ENCODE measurements around the gene VPS26B. TPM values are rescaled to one million over a fixed set of nuclear protein-coding genes. Genes with fewer than 3 reads are reported as not detected.

The VPS26B gene
- total RNA-seq, 1 experiment from 2014 or later: 25.3 TPM

DNA sequence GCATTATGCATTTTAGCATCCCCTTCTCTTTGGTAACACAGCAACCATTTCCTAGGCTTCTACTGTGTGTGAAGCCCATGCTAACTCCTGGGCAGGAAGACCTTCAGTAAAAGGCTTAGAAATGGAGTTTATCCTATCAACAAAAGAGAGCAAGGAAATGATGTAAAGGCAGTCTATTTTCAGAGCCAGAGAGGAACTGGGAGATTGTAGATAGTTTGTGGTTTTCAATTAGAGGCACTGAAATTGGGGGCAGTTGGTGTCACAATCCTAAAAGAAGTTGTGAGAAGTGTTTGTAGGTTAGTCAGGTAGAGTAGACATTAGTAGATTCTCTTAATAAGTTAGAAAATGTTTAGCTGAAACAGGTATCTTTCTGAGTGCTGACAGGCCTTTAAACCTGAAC lies 36.0 kb downstream of the VPS26B start:
- Histone ChIP-seq H3K4me3 (ENCODE audit: insufficient read depth, low read depth, low read length) (no peak overlapping the region), H3K36me3 (replicated peaks; ENCODE audit: control insufficient read depth, insufficient read depth, low read length) (peaks cover 28% of the 10 kb centered on the region)
- DNase-seq: no peak

DNA sequence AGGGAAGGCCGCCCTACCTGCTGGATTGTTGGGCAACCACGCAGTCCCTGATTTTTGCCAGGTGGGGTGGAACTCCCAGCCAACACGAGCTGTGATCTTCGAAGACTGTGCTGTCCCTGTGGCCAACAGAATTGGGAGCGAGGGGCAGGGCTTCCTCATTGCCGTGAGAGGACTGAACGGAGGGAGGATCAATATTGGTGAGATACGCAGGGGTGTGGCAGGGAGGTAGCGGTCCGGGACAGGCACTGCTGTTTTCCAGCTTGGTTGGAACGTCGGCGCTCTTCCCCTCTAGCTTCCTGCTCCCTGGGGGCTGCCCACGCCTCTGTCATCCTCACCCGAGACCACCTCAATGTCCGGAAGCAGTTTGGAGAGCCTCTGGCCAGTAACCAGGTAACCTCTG lies 36.5 kb downstream of the VPS26B start:
- Histone ChIP-seq H3K4me3 (ENCODE audit: insufficient read depth, low read depth, low read length) (no peak overlapping the region), H3K36me3 (replicated peaks; ENCODE audit: control insufficient read depth, insufficient read depth, low read length) (peaks cover 28% of the 10 kb centered on the region), H3K27me3 (ENCODE audit: control insufficient read depth, insufficient read depth, low read length) (no peaks in the 10 kb centered on the region)
- DNase-seq: no peak

More for the DNA sequence above, 36.0 kb downstream of the VPS26B start:
- H3K27me3 ChIP-seq (ENCODE audit: control insufficient read depth, insufficient read depth, low read length): no peaks in the 10 kb centered on the region

DNA sequence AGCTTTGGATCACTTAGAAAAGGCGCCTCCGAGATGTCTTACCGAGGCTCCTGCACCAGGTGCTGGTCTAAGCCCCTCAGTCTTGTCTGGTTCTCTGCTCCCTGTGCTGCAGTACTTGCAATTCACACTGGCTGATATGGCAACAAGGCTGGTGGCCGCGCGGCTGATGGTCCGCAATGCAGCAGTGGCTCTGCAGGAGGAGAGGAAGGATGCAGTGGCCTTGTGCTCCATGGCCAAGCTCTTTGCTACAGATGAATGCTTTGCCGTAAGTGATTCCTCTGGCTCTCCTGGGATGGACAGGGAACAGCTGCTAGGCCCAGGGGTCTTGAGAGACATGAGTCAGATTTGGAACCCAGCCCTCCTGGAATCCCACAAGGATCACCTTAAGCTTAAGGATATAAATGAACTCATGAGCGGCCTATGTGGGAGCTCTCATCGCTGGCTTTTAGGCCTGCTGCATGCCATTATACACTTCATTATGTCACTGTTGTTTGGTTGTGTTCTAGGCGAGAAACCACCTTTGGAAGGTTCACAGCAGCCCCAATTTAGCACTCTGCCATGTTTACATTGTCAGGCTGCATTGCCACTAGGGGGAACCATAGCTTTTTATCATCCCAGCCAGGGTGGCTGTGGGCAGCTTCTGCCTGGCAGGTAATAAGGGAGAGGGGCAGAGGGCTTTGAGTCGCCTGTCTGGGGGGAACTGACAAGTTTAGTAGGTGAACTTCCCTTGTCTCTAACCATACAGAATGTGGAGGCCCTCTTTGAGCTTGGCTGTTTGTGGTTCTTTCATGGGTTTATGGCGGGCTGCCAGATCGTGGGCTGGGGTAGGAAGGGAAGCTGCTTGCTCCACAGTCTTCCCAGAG lies 37.4 kb downstream of the VPS26B start:
- DNase-seq: peak; percentile 86
- Histone ChIP-seq H3K36me3 (replicated peaks; ENCODE audit: control insufficient read depth, insufficient read depth, low read length) (peaks cover 28% of the 10 kb centered on the region), H3K4me3 (ENCODE audit: insufficient read depth, low read depth, low read length) (no peak overlapping the region), H3K27me3 (ENCODE audit: control insufficient read depth, insufficient read depth, low read length) (no peaks in the 10 kb centered on the region)

DNA sequence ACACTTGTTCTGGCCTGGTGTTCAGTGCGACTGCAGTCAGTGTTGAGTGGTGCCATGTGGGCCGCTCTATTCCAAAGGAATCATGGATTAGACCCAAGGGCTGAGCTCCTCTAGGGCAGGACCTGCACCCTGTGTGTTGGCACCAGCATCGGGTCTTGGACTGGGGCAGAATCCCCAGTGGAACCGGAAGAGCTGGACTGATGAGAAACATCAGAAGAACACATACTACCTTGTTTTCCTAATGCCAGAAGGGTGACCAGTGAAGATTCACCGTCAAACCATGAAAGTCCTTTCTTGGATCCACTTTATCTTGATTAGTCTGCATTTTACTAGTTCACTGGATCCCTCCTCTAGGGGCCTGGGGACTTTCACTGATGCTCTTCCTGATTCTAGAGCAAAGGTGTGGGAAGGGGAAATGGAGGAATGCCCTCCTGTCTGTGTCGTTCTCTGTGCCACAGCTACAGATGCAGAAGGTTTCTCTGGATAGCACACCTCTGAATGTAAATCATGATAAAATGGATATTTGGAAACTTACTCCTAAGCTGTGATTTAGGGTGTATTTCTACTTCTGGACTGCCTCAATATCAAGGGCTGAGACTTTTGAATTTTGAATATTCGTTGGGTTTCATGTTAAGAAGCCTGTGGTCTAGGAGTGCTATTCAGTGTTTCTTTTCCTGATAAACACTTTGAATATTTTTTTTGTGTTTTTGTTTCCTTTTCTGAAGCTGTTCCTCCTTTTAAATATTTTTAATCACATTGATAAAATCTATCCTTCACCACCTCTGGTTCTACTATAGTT lies 40.7 kb downstream of the VPS26B start:
- H3K4me3 ChIP-seq (ENCODE audit: insufficient read depth, low read depth, low read length): no peak overlapping the region
- H3K27me3 ChIP-seq (ENCODE audit: control insufficient read depth, insufficient read depth, low read length): no peaks in the 10 kb centered on the region
- peaks cover 11% of the 10 kb centered on the region for H3K36me3 ChIP-seq (replicated peaks; ENCODE audit: control insufficient read depth, insufficient read depth, low read length)
- no peak for DNase-seq

DNA sequence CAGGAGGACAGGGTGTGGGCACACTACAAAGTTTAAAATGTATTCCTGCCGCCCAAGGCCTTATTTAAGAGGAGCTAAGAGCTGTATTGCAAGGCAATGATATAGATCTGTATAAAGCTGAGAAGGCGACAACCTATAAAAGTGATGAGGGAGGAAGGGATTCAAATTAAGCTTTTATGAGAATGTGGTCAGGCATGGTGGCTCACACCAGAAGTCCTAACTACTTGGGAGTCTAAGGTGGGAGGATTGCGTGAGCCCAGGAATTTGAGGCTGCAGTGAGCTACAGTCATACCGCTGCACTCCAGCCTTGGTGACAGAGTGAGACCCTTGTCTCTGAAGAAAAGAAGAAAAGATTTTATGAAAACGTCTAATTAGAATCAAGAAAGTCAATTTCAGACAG lies 42.0 kb downstream of the VPS26B start:
- DNase-seq: no peak
- Histone ChIP-seq H3K27me3 (ENCODE audit: control insufficient read depth, insufficient read depth, low read length) (no peaks in the 10 kb centered on the region), H3K36me3 (replicated peaks; ENCODE audit: control insufficient read depth, insufficient read depth, low read length) (peaks cover 7% of the 10 kb centered on the region), H3K4me3 (ENCODE audit: insufficient read depth, low read depth, low read length) (no peak overlapping the region)

DNA sequence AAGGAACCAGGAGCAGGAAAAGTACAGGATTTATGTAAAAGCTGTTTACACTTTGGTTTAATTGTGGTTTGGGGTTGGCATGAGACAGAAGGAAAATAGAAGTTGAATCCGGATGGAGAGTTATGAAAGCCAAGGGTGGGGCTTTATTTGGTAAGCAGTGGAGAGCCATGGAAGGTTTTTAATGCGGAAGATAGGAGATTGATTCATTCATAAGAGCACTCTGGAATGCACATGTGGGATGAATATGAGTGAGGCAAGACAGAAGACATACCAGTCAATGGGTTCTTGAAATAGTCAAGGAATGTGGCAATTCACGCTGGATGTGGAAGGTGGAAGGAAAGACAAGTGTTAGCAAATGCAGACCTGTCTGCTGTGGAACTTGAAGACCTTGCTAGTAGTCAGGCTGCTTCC lies 42.4 kb downstream of the VPS26B start:
- H3K4me3 ChIP-seq (ENCODE audit: insufficient read depth, low read depth, low read length): no peak overlapping the region
- no peak for DNase-seq
- no peaks in the 10 kb centered on the region for H3K27me3 ChIP-seq (ENCODE audit: control insufficient read depth, insufficient read depth, low read length)
- peaks cover 4% of the 10 kb centered on the region for H3K36me3 ChIP-seq (replicated peaks; ENCODE audit: control insufficient read depth, insufficient read depth, low read length)

DNA sequence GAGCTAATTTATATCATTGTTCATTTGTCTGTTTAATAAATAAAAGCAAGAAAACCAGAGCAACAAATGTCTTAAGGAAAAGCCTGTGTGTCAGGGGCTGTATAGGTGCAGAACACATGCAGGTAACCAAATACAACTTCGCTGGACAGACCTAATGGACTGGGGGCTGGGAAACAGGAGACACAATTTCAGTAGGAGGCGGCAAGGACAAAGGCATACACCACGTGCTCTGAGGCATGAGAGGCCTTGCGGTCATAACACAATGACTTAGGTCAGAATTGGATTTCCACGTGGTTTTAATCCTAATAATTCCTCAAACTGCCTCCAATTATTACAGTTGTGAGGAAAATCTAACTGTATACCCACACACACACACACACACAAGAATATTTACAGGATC lies 43.0 kb downstream of the VPS26B start:
- DNase-seq: no peak
- peaks cover 4% of the 10 kb centered on the region for H3K36me3 ChIP-seq (replicated peaks; ENCODE audit: control insufficient read depth, insufficient read depth, low read length)
- no peaks in the 10 kb centered on the region for H3K27me3 ChIP-seq (ENCODE audit: control insufficient read depth, insufficient read depth, low read length)
- H3K4me3 ChIP-seq (ENCODE audit: insufficient read depth, low read depth, low read length): no peak overlapping the region

DNA sequence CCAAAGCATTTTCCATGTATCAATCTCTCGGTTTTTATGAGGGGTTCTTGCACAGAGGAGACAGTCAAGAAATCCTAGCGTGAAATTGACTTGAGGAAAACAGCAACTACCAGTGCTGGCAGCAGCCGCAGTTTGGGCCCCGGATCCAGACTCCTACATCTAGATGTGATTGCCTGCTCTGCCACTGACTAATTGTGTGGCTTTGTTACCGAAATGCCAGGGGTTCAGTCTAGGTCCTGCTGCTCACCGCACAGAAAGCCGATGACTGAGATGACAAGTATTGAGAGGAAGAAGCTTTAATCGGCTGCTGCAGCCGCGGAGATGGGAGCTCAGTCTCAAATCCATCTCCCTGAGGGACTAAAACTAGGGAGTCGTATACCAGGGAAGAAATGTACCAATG lies 43.5 kb downstream of the VPS26B start:
- Histone ChIP-seq H3K27me3 (ENCODE audit: control insufficient read depth, insufficient read depth, low read length) (no peaks in the 10 kb centered on the region), H3K4me3 (ENCODE audit: insufficient read depth, low read depth, low read length) (no peak overlapping the region), H3K36me3 (replicated peaks; ENCODE audit: control insufficient read depth, insufficient read depth, low read length) (peaks cover under 1% of the 10 kb centered on the region)
- DNase-seq: no peak

DNA sequence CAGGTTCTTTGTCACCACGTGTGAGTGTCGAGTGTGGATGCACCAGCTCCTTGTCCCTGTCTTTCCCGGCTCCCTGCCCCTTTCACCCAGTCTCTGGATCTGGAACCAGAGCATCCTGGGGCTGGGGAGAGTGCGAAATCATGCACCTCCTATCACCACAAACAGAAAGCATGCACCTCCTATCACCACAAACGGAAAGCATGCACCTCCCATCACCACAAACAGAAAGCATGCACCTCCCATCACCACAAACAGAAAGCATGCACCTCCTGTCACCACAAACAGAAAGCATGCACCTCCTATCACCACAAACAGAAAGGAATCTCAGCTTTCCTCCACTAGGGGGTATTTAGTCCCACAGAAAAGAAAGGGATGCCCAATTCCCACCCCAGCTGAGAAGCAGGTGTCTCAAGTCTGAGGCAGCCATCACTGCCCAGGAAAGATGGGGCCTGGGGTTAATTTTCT lies 45.8 kb downstream of the VPS26B start:
- peak; percentile 76 for DNase-seq
- Histone ChIP-seq H3K36me3 (replicated peaks; ENCODE audit: control insufficient read depth, insufficient read depth, low read length) (no peaks in the 10 kb centered on the region), H3K4me3 (ENCODE audit: insufficient read depth, low read depth, low read length) (no peak overlapping the region), H3K27me3 (ENCODE audit: control insufficient read depth, insufficient read depth, low read length) (no peaks in the 10 kb centered on the region)

DNA sequence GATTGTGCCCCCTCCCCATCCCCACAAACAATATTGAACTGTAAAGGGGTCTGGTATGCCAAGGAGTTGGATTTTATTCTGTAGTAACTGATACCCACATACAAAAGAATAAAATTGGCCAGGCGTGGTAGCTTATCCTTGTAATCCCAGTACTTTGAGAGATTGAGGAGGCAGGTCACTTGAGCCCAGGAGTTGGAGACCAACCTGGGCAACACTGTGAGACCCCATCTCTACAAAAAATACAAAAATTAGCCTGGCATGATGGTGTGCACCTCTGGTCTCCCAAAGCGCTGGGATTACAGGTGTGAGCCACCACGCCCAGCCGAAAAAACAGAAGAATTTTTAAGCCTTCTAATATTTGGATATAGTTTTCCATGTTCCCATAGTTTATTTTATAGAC lies 47.5 kb downstream of the VPS26B start:
- Histone ChIP-seq H3K4me3 (ENCODE audit: insufficient read depth, low read depth, low read length) (no peak overlapping the region), H3K36me3 (replicated peaks; ENCODE audit: control insufficient read depth, insufficient read depth, low read length) (no peaks in the 10 kb centered on the region)
- no peak for DNase-seq

DNA sequence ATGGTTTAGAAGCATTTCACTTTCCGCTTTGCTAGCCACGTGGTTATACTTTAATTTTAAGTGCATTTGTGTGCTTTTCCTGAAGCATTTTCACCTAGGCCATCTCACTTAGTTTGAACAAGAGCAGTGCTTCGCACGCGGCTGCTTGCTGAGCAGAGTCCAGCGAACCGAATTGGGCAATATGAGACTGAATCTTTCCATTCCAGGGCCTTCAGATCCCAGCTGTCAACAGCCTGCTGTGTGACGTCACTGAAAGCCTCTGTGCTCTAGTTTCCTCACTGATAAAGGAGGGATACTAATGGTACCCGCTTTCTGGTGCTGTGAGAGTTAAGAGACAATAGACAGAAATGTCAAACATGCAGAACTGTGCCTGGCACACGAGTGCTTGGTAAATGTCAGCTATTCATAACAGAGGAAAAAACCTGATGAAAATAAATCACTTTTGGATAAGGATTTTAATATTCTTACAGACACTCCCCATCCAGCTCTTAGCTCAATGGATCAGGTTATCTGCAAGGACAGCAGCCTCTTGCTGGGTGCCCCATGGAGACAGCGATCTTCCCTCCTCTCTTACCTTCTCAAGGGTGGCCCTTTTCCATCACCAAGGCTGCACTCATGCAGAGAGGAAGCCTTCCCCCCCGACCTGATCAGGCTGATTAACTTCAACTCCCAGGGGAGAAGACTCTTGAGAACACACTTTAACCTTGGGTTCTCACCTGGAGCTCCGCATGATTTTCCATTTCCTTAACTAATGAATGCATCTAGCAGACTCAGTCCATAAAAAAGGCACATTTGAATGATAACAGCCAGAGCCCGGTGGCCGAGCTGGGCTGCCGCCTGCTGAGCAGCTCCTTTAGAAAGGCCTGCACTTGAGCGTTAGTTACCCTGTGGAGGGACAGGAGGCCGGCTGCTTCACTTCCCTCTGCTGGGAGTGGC lies 48.2 kb downstream of the VPS26B start:
- DNase-seq: peak; percentile 86
- Histone ChIP-seq H3K27me3 (ENCODE audit: control insufficient read depth, insufficient read depth, low read length) (peaks cover 4% of the 10 kb centered on the region; the same call in 1 of the 2 replicates), H3K36me3 (replicated peaks; ENCODE audit: control insufficient read depth, insufficient read depth, low read length) (no peaks in the 10 kb centered on the region), H3K4me3 (ENCODE audit: insufficient read depth, low read depth, low read length) (no peak overlapping the region; the same call in 1 of the 2 replicates)

More for the DNA sequence above, 47.5 kb downstream of the VPS26B start:
- H3K27me3 ChIP-seq (ENCODE audit: control insufficient read depth, insufficient read depth, low read length): peaks cover 4% of the 10 kb centered on the region; the same call in 1 of the 2 replicates

DNA sequence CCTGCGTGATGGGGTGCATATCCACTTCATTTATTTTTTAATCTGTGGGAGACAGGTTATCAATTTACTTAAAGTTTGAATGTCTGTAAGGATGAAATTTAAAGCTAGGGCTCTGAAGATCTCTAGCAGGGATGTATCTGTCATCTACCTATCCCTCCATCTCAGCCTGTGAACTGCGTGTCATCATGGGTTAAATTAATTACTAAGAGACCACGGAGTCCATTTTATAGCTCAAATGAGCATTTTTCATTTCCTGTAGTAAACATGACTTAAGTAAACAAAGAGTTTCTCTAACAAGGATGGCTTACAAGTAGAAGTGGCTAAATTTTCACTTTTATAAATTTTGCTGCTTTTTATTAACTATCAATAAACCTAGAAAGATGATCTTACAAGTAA lies 48.8 kb downstream of the VPS26B start:
- no peak for DNase-seq
- peak overlapping the region; percentile 84 for H3K4me3 ChIP-seq (ENCODE audit: insufficient read depth, low read depth, low read length)
- H3K27me3 ChIP-seq (ENCODE audit: control insufficient read depth, insufficient read depth, low read length): peaks cover 4% of the 10 kb centered on the region; the same call in 1 of the 2 replicates
- no peaks in the 10 kb centered on the region for H3K36me3 ChIP-seq (replicated peaks; ENCODE audit: control insufficient read depth, insufficient read depth, low read length)

DNA sequence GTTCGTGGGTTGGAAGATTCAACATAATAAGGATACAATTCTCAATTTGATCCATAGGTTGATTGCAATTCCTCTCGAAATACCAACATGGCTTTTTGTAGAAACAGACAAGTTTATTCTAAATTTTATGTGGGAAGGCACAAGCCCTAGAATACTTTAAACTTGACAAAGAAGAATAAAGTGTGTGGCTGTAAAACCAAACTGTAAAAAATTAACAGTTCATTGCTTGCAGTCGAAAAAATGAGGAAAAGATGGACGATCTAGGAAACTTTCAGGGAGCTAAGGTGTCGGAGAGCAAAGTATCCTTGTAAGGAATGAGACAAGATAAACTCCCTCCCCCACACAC lies 50.7 kb downstream of the VPS26B start:
- Histone ChIP-seq H3K4me3 (ENCODE audit: insufficient read depth, low read depth, low read length) (peak overlapping the region; percentile 84), H3K27me3 (ENCODE audit: control insufficient read depth, insufficient read depth, low read length) (peaks cover 4% of the 10 kb centered on the region; the same call in 1 of the 2 replicates), H3K36me3 (replicated peaks; ENCODE audit: control insufficient read depth, insufficient read depth, low read length) (no peaks in the 10 kb centered on the region)
- DNase-seq: no peak

All from H7 (cell line).